ENCODE results near the gene TMCC1. TPM values are rescaled to one million over a fixed set of nuclear protein-coding genes. Genes with fewer than 3 reads are reported as not detected.

TMCC1 gene
- total RNA-seq, 1 donor from 2014 or later, result 25.9 TPM

DNA sequence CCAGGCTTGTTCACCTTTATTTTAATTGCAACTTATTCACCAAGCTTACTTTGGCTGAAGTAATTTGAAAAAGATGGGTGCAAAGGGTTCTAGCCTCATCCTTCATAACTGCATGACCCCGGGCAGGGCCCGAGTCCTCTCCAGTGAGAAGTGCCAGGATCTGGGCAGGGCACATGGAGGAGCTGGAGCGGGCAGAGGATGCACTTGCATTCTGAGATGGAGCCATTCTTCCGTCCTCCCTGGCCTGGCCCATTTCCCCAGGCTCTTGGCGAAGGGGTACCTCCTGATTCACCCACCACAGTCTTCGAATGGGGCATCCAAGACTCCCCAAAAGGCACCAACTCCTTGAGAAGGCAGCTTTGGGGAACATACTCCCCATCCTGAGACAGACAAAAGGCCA lies 264.5 kb downstream of the TMCC1 start:
- Mint-ChIP-seq H3K27ac (no peak overlapping the region), H3K4me3 (no peak overlapping the region)

GRCh38 chr3:129628169-129628522 lies 265.4 kb downstream of the TMCC1 start:
- no peaks in the 10 kb centered on the region for H3K36me3 Mint-ChIP-seq (ENCODE audit: low read depth)
- H3K4me1 Mint-ChIP-seq, result peaks cover 21% of the 10 kb centered on the region
- no peak for DNase-seq
- no peaks in the 10 kb centered on the region for H3K9me3 Mint-ChIP-seq
- H3K27ac Mint-ChIP-seq, result no peak overlapping the region
- peak overlapping the region; percentile 93 for H3K4me3 Mint-ChIP-seq
- intact Hi-C loops (cut with micrococcal nuclease), result loop anchor here (1.0 to 10.0 kb wide), 8 partner anchors 197 to 1264 kb away; partner anchors contain the start of gene ATP2C1
- H3K27me3 Mint-ChIP-seq, result no peaks in the 10 kb centered on the region
- TF ChIP-seq, protein P1, sequence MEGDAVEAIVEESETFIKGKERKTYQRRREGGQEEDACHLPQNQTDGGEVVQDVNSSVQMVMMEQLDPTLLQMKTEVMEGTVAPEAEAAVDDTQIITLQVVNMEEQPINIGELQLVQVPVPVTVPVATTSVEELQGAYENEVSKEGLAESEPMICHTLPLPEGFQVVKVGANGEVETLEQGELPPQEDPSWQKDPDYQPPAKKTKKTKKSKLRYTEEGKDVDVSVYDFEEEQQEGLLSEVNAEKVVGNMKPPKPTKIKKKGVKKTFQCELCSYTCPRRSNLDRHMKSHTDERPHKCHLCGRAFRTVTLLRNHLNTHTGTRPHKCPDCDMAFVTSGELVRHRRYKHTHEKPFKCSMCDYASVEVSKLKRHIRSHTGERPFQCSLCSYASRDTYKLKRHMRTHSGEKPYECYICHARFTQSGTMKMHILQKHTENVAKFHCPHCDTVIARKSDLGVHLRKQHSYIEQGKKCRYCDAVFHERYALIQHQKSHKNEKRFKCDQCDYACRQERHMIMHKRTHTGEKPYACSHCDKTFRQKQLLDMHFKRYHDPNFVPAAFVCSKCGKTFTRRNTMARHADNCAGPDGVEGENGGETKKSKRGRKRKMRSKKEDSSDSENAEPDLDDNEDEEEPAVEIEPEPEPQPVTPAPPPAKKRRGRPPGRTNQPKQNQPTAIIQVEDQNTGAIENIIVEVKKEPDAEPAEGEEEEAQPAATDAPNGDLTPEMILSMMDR (IDR thresholded peaks at IDR 0.05), result no peak
- ChIA-PET POLR2A (interaction anchor here (0.9 to 1.3 kb wide), 3 partner anchors 51 to 197 kb away, joined by 3 to 4 read pairs (median 3); partner anchors contain the start of genes IFT122 and MBD4), CTCF (interaction anchor here (0.9 to 1.8 kb wide), 6 partner anchors 21 to 297 kb away, joined by 3 to 13 read pairs (median 3); no protein-coding TSS in a partner anchor)
- no peak for ATAC-seq (ENCODE audit: low read depth)

More for the DNA sequence above, 264.5 kb downstream of the TMCC1 start:
- peaks cover 21% of the 10 kb centered on the region for H3K4me1 Mint-ChIP-seq
- TF ChIP-seq, protein P1 (IDR thresholded peaks at IDR 0.05), result no peak
- intact Hi-C loops (cut with micrococcal nuclease), result loop anchor here (5.0 to 10.0 kb wide), 4 partner anchors 247 to 1263 kb away; partner anchors contain the start of gene ATP2C1
- no peaks in the 10 kb centered on the region for H3K36me3 Mint-ChIP-seq (ENCODE audit: low read depth)
- ChIA-PET POLR2A (no interaction called here), CTCF (interaction anchor here (0.8 to 1.8 kb wide), 3 partner anchors 139 to 199 kb away, joined by 3 to 6 read pairs (median 3); no protein-coding TSS in a partner anchor)
- ATAC-seq (ENCODE audit: low read depth) (no peak), DNase-seq (no peak)
- H3K27me3 Mint-ChIP-seq, result no peaks in the 10 kb centered on the region
- no peaks in the 10 kb centered on the region for H3K9me3 Mint-ChIP-seq

- H3K27ac Mint-ChIP-seq, result peak overlapping the region; percentile 76
Measured at GRCh38 chr3:129627350-129628168, 266.0 kb downstream of the TMCC1 start.

DNA sequence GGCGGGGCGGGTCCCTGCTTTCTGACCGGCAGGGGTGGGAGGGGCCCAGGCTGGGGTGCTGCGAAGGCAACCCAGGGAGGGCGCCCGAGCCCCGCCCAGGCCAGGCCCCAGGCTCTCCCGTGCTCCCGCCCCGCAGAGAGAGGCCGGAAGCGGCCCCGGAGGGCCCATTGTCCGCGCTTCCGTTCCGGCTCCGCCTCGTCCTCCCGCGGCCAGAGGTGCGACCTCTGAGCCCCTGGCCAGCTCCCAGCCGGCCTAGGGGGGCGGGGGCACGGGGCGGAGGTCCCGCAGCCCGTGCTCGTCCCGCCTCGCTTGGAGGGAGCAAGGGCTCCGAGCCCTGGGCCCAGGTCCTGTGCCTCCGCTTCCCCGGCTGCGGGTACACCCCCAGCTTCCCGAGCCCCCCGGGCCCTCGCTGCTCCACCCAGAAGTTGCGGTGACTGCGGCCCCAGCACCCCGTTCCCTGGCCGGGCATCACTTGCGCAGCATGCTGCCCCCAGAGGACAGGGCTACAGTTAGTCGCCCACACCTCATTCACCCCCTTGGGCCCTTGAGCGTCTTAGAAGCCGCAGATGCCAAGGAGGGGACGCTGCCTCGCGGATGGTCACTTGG lies 266.7 kb downstream of the TMCC1 start:
- H3K27ac Mint-ChIP-seq, result peak overlapping the region; percentile 76
- CTCF ChIA-PET, result interaction anchor here (1.2 to 1.7 kb wide), 2 partner anchors 198 to 243 kb away, joined by 5 to 6 read pairs; no protein-coding TSS in a partner anchor
- no peaks in the 10 kb centered on the region for H3K9me3 Mint-ChIP-seq
- H3K4me1 Mint-ChIP-seq, result peaks cover 21% of the 10 kb centered on the region
- intact Hi-C loops (cut with micrococcal nuclease), result loop anchor here (1.0 to 10.0 kb wide), 10 partner anchors 22 to 1265 kb away; partner anchors contain the start of genes ATP2C1, IFT122 and TMCC1
- ATAC-seq (ENCODE audit: low read depth) (peak; percentile 93), DNase-seq (peak; percentile 69)
- H3K4me3 Mint-ChIP-seq, result peak overlapping the region; percentile 93
- POLR2A ChIA-PET, result interaction anchor here (0.6 to 1.3 kb wide), 6 partner anchors 30 to 244 kb away, joined by 3 to 5 read pairs (median 4); partner anchors contain the start of genes IFT122 and MBD4
- TF ChIP-seq, protein P1 (IDR thresholded peaks at IDR 0.05), result no peak
- H3K27me3 Mint-ChIP-seq, result no peaks in the 10 kb centered on the region
- no peaks in the 10 kb centered on the region for H3K36me3 Mint-ChIP-seq (ENCODE audit: low read depth)

More at GRCh38 chr3:129627350-129628168, 266.0 kb downstream of the TMCC1 start:
- ATAC-seq (ENCODE audit: low read depth), result peak; percentile 65
- CTCF ChIA-PET, result interaction anchor here (0.9 to 1.8 kb wide), 8 partner anchors 22 to 297 kb away, joined by 3 to 13 read pairs (median 4); no protein-coding TSS in a partner anchor
- H3K4me3 Mint-ChIP-seq, result peak overlapping the region; percentile 93
- peak; percentile 48 for DNase-seq
- intact Hi-C loops (cut with micrococcal nuclease), result loop anchor here (1.0 to 10.0 kb wide), 13 partner anchors 23 to 1265 kb away; partner anchors contain the start of genes ATP2C1 and IFT122
- H3K27me3 Mint-ChIP-seq, result no peaks in the 10 kb centered on the region
- TF ChIP-seq, protein P1 (IDR thresholded peaks at IDR 0.05), result no peak
- no peaks in the 10 kb centered on the region for H3K36me3 Mint-ChIP-seq (ENCODE audit: low read depth)
- H3K9me3 Mint-ChIP-seq, result no peaks in the 10 kb centered on the region
- POLR2A ChIA-PET, result interaction anchor here (0.7 to 1.3 kb wide), 5 partner anchors 22 to 198 kb away, joined by 3 to 5 read pairs (median 4); partner anchors contain the start of genes IFT122 and MBD4
- H3K4me1 Mint-ChIP-seq, result peaks cover 21% of the 10 kb centered on the region

Measured in activated B cell treated with CpG ODN at 0.5 μM for 24 hours (primary cell).